Measurements from ENCODE around the gene SIRT1.
A peak's percentile ranks its signal among the peaks of the same experiment; 100 is the strongest.
"Not testable (repeated sequence)": the region's sequence is repeated elsewhere in the genome, so short reads cannot be mapped to it uniquely, and the experiment has no call there.

Gene SIRT1

GRCh38 chr10:67837541-67838314 is 46.7 kb upstream of the SIRT1 start, which contains the start of gene DNAJC12:
Gene DNAJC12, minus strand, starts transcription at chr10:67838188. Its CDS starts 177 bp downstream, at chr10:67838011.
- Histone ChIP-seq H3K27me3 (replicated peaks; ENCODE audit: insufficient read depth, low read length) (no peaks in the 10 kb centered on the region), H3K4me3 (ENCODE audit: low read length) (peak within 1 kb of the TSS; percentile 10; the same call in 1 of the 2 replicates), H3K79me2 (ENCODE audit: low read length) (no peaks in the 10 kb centered on the region), H2AFZ (ENCODE audit: low read length) (peak within 1 kb of the TSS; percentile 1; the same call in 1 of the 2 replicates), H3K9me3 (replicated peaks; ENCODE audit: insufficient read depth, low read length) (no peaks in the 10 kb centered on the region), H3K4me2 (ENCODE audit: low read depth, low read length) (peak within 1 kb of the TSS; percentile 10; the same call in 1 of the 2 replicates), H3K4me1 (ENCODE audit: low read length) (no peaks in the 10 kb centered on the region), H3K9ac (ENCODE audit: low read length) (no peak within 1 kb of the TSS), H3K27ac (ENCODE audit: low read length) (no peak within 1 kb of the TSS), H4K20me1 (ENCODE audit: insufficient read depth, low read length) (no peaks in the 10 kb centered on the region), H3F3A (ENCODE audit: insufficient read depth, low read length) (no peaks in the 10 kb centered on the region), H3K36me3 (replicated peaks; ENCODE audit: insufficient read depth, low read length) (no peaks in the 10 kb centered on the region), H3K9me2 (replicated peaks; ENCODE audit: insufficient read depth, low read length) (no peaks in the 10 kb centered on the region)
- peak; percentile 69 for DNase-seq
- TF ChIP-seq CTCF (IDR thresholded peaks at IDR 0.05; ENCODE audit: low read length) (no peak), EZH2 (optimal IDR thresholded peaks at IDR 0.05; ENCODE audit: low read depth, low read length) (no peak), EZH2phosphoT487 (IDR thresholded peaks at IDR 0.05; ENCODE audit: low read length) (no peak)

GRCh38 chr10:67839511-67839910 is 44.9 kb upstream of the SIRT1 start:
- not testable (repeated sequence) for H4K20me1 ChIP-seq (ENCODE audit: insufficient read depth, low read length); H3K27me3 ChIP-seq (replicated peaks; ENCODE audit: insufficient read depth, low read length); H3K36me3 ChIP-seq (replicated peaks; ENCODE audit: insufficient read depth, low read length); H3K27ac ChIP-seq (ENCODE audit: low read length); DNase-seq; H3K9me2 ChIP-seq (replicated peaks; ENCODE audit: insufficient read depth, low read length); H3K4me2 ChIP-seq (ENCODE audit: low read depth, low read length); H3K9me3 ChIP-seq (replicated peaks; ENCODE audit: insufficient read depth, low read length); H3K9ac ChIP-seq (ENCODE audit: low read length); H3K79me2 ChIP-seq (ENCODE audit: low read length); H3K4me1 ChIP-seq (ENCODE audit: low read length); H3K4me3 ChIP-seq (ENCODE audit: low read length); H2AFZ ChIP-seq (ENCODE audit: low read length); H3F3A ChIP-seq (ENCODE audit: insufficient read depth, low read length)

- no peaks in the 10 kb centered on the region for H3K79me2 ChIP-seq (ENCODE audit: low read length)
- no peaks in the 10 kb centered on the region for H3K9me3 ChIP-seq (replicated peaks; ENCODE audit: insufficient read depth, low read length)
- H3K27ac ChIP-seq (ENCODE audit: low read length) = no peak overlapping the region
- DNase-seq = no peak
- H3K4me3 ChIP-seq (ENCODE audit: low read length) = no peak overlapping the region
- no peak overlapping the region for H3K4me2 ChIP-seq (ENCODE audit: low read depth, low read length)
- no peak overlapping the region for H2AFZ ChIP-seq (ENCODE audit: low read length)
- H3K27me3 ChIP-seq (replicated peaks; ENCODE audit: insufficient read depth, low read length) = no peaks in the 10 kb centered on the region
- no peak overlapping the region for H3K9ac ChIP-seq (ENCODE audit: low read length)
- no peak for TF ChIP-seq EZH2 (optimal IDR thresholded peaks at IDR 0.05; ENCODE audit: low read depth, low read length)
- no peak for TF ChIP-seq CTCF (IDR thresholded peaks at IDR 0.05; ENCODE audit: low read length)
- no peak for TF ChIP-seq EZH2phosphoT487 (IDR thresholded peaks at IDR 0.05; ENCODE audit: low read length)
- H3F3A ChIP-seq (ENCODE audit: insufficient read depth, low read length) = no peaks in the 10 kb centered on the region
- no peaks in the 10 kb centered on the region for H3K36me3 ChIP-seq (replicated peaks; ENCODE audit: insufficient read depth, low read length)
- no peaks in the 10 kb centered on the region for H4K20me1 ChIP-seq (ENCODE audit: insufficient read depth, low read length)
- no peaks in the 10 kb centered on the region for H3K9me2 ChIP-seq (replicated peaks; ENCODE audit: insufficient read depth, low read length)
- no peaks in the 10 kb centered on the region for H3K4me1 ChIP-seq (ENCODE audit: low read length)
These were observed 44.5 kb upstream of the SIRT1 start for GRCh38 chr10:67839951-67840350.

GRCh38 chr10:67841737-67842136 is 42.7 kb upstream of the SIRT1 start:
- Histone ChIP-seq H3K4me3 (ENCODE audit: low read length) (no peak overlapping the region), H3K9ac (ENCODE audit: low read length) (no peak overlapping the region), H3K9me3 (replicated peaks; ENCODE audit: insufficient read depth, low read length) (no peaks in the 10 kb centered on the region), H3K36me3 (replicated peaks; ENCODE audit: insufficient read depth, low read length) (no peaks in the 10 kb centered on the region), H3F3A (ENCODE audit: insufficient read depth, low read length) (no peaks in the 10 kb centered on the region), H3K27me3 (replicated peaks; ENCODE audit: insufficient read depth, low read length) (no peaks in the 10 kb centered on the region), H3K4me1 (ENCODE audit: low read length) (no peaks in the 10 kb centered on the region), H2AFZ (ENCODE audit: low read length) (no peak overlapping the region), H4K20me1 (ENCODE audit: insufficient read depth, low read length) (no peaks in the 10 kb centered on the region), H3K79me2 (ENCODE audit: low read length) (no peaks in the 10 kb centered on the region), H3K9me2 (replicated peaks; ENCODE audit: insufficient read depth, low read length) (no peaks in the 10 kb centered on the region), H3K27ac (ENCODE audit: low read length) (no peak overlapping the region), H3K4me2 (ENCODE audit: low read depth, low read length) (no peak overlapping the region)
- TF ChIP-seq EZH2phosphoT487 (IDR thresholded peaks at IDR 0.05; ENCODE audit: low read length) = no peak
- TF ChIP-seq EZH2 (optimal IDR thresholded peaks at IDR 0.05; ENCODE audit: low read depth, low read length) = no peak
- no peak for TF ChIP-seq CTCF (IDR thresholded peaks at IDR 0.05; ENCODE audit: low read length)
- DNase-seq = no peak

All from MM.1S (cell line).